Stimulated activated CD8-positive, alpha-beta memory T cell treated with anti-CD3 and anti-CD28 coated beads, Interleukin-2, amount 100 ng/mL, for 48 hours (primary cell): Measurements from ENCODE around the gene MLLT10.
"Not testable (repeated sequence)": the region's sequence is repeated elsewhere in the genome, so short reads cannot be mapped to it uniquely, and the experiment has no call there.

ENCODE experiments used
- DNase-seq, 2 donors: peaks; one replicate each; pipeline ENCODE4 v3.0.0-alpha.2; 2020; ENCODE audit warnings: low read depth in 2 of 2

The MLLT10 gene

DNA sequence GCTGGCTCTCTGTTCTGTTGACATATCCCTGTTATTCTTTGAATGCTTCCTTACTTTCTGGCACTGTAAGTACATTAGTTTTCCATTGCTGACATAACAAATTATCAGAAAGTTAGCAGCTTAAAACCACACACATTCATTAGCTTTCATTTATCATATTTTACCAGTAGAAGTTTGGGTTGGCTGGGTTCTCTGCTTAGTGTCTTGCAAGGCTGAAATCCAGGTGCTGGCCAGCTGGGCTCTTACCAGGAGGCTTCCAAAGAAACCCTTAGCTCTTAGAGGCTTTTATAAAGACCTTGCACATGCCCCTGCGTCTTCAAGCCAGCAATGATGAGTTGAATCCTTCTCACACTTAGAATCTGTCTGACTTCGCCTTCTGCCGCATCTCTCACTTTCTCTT lies 160.6 kb downstream of the MLLT10 start:
- DNase-seq, result no peak

DNA sequence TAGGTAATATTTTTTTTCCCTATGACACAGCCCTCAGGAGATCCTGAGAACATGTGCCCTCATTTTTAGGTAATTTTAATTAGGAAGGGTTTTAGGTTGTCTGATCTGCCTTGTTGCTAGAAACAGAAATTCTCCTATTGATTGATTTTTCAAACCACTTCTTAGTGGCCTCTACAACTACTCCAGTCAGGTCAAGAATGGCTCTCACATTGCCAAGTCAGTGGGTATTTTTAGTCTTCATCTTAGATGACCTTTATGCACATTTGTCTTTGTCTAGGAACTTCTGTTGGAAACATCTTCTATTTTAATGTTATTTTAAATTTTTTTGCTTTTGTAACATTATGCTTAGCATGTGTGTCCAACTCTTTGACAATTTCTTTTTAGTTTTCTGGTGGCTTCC lies 162.3 kb downstream of the MLLT10 start:
- DNase-seq, result no peak

DNA sequence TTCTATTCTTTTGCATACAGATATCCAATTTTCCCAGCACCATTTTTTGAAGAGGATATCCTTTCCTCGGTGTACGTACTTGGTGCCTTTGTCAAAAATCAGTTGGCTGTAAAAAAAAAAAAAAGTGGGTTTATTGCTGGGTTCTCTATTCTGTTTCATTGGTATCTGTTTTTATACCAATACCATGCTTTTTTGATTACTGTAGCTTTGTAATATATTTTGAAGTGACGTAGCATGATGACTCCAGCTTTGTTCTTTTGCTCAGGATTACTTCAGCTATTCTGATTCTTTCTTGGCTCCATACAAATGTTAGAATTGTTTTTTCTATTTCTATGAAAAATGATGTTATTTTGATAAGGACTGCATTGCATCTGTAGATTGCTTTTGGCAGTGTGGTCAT lies 165.5 kb downstream of the MLLT10 start:
- DNase-seq, result no peak

DNA sequence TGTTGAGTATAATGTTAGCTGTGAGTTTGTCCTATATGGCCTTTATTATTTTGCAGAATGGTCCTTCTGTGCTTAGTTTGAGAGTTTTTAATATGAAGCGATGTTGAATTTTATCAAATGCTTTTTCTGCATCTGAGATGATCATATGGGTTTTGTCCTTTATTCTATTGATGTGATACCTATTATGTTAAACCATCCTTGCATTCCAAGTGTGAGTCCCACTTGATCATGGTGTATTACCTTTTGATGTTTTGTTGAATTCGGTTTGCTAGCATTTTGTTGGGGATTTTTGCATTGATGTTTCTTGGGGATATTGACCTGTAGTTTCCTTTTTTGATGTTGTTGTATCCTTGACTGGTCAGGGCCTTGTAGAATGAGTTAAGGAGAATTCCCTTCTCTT lies 166.4 kb downstream of the MLLT10 start:
- no peak for DNase-seq

DNA sequence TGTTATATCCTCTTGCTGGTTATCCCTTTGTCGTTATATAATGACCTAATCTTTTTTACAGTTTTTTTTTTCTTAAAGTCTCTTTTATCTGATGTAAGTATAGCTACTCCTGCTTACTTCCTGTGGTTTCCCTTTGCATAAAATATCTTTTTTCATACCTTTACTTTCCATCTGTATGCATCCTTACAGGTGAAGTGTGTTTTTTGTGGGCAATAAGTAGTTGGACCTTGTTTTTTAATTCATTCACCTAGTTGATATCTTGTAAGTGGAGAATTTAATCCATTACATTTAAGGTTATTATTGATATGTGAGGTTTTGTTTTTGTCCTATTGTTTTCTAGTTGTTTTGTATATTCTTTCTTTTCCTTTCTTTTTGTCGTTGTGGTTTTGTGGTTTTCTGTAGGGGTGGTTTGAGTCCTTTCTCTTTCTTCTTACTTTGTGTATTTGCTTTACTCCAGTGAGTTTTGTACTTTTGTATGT lies 168.6 kb downstream of the MLLT10 start:
- no peak for DNase-seq

DNA sequence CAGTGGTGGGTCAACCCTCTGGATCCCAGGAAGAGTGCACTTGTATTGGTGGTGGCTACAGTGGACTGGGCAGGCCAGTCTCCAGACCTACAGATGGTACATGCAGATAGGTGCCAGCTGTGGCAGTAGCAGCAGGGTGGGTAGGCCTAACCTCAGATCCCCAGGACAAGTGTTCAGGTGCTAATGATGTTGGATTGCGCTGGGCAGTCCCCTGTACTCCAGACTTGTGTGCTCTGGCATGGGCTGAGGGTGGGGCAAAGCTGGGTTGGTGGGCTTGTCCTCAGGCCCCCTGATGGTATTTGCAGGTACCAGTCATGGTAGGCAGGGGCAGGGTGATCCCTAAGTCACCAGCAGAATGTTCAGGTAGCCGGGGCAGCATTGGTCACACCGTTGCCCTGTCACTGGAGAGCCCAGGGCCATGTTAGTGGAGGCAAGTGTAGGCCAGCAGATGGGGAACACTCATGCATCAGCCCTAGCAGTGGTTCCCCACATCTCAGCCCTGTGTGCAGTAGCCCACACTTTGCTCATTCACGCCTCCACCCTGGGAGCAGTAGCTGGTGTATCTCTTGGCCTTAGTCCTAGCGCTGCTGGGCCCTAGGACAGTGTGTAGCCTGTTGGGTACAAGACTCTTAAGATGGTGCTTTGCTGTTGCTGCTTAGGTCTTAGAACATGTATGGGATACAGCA lies 171.3 kb downstream of the MLLT10 start:
- no peak for DNase-seq

DNA sequence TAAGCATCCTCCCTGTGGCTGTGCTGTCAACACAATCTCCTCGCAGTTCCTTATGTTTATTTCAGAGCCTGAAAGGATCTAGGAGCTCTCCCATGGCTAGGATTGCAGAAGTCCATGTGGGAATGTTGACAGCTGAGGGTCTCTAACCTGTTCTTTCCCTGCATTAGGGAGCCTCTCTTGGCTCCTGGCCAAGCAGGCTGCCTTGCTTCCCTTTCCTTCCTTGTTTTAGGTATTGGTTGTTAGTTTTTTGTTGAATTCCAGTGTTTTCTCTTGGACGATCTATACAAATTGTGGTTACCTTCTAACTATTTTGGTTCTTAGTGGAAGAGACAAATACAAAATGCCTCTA lies 171.8 kb downstream of the MLLT10 start:
- DNase-seq, result no peak

DNA sequence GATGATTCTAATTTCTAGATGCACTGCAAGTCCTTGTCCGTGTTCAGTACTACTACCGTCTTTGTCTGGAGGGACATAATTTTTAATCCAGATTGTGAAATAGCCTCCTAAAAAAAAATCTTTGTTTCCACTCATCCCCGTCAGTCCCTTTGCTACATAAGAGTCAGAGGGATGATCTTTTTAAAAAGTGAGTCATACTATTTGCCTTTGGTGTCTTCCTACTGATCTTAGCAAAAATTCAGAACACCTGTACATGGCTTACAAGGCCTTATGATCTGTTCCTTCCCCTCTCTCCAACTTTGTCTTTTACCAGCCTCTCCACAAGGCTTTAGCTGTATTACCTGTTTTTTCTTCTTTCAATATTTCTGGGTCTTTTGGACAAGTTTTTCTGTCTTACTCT lies 173.5 kb downstream of the MLLT10 start:
- no peak for DNase-seq

DNA sequence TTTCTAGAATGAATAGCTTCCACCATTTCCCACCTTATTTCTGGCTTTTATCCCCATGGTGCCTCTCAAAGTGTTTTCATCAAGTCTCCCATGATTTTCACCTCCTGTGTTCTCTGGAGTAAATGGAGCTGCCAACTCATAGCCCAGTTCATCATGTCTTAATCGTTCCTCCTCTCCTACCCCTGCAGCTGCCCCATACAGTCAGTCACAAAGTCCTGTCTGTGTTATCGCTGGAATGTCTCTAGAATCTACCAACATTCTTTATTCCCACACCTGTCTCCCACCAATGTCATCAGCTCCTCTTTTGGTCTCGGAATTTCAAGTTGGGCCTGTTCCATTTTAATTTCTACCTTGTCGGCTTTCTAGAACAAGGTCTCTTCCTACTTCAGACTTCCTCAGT lies 178.9 kb downstream of the MLLT10 start:
- no peak for DNase-seq

DNA sequence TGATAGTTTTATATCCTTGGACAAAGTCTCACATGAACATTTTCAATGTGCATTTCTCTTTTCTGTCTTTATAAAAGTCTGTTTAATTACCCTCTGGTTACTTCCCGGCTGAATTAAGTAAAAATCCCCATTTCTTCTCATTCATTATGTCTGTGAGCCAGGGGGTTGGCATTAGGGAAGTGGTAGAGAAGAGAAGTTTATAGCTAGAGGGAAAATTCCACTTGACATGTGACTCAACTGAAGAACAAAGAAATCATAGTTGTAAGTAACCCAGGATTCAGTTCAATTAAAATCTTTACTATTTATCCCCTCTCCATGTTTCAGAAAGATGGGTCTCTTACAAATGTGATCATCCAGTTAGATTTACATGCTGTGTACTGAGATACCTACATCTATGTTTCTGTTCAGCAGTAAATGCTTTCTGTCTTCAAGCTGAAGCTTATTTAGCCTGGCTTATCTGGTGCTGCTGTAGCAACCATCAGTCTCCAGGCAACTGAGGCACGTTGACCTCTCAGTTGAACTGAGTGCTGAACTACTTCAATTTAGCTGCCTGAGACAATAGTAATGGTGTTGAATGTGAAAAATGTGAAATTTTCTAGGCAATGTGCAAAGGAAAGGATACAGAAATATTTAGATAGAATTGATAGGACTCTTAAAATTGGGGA lies 181.6 kb downstream of the MLLT10 start:
- DNase-seq, result no peak

DNA sequence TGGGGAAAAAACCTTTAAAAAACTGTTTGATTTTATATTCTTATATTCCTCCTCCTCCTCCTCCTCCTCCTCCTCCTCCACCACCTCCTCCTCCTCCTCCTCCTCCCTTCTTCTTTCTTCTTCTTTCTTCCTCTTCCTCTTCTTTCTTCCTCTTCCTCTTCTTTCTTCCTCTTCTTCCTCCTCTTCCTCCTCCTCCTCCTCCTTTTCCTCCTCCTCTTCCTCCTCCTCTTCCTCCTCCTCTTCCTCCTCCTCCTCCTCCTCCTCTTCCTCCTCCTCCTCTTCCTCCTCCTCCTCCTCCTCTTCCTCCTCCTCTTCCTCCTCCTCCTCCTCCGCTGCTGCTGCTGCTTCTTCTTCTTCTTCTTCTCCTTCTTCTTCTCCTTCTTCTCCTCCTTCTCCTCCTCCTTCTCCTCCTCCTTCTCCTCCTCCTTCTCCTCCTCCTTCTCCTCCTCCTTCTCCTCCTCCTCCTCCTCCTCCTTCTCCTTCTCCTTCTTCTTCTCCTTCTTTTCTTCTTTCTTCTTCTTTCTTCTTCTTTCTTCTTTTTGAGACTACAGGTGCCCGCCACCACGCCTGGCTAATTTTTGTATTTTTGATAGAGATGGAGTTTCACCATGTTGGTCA lies 183.5 kb downstream of the MLLT10 start:
- not testable (repeated sequence) for DNase-seq

DNA sequence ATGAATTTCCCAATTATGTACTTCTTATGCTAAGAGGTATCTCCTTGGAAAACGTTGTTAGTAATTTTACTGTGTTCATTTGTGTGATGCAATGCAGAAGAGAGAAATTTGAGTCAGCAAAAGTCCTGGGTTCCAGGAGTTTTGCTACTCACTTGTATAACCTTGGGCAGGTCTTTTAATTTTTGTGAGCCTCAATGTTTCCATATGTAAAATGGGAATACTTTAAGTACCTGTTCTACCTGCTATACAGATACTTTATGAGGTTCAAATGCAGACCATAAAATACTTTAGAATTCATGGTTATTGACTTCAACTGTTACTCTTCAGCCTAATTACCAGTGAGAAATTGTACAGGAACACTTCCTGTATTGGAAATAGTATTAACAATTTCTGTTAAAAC lies 185.5 kb downstream of the MLLT10 start:
- no peak for DNase-seq

DNA sequence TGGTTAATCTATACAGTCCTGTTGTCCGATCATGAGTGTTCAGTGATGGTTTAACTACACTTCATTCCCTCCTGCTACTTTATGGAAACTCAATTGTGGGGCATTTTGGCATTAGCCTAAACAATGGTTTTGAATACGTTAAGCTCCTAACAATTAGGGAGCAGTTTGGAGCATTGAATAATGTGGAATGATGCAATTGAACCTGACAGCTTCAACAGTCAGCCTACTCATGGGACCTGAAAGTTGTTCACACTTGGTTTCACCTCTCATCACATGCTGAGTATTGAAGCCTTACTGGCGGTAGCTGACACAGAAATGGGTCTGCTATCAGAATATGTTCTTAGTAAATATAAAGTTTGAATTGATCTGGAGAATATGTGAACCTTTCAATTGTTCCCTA lies 186.1 kb downstream of the MLLT10 start:
- no peak for DNase-seq

DNA sequence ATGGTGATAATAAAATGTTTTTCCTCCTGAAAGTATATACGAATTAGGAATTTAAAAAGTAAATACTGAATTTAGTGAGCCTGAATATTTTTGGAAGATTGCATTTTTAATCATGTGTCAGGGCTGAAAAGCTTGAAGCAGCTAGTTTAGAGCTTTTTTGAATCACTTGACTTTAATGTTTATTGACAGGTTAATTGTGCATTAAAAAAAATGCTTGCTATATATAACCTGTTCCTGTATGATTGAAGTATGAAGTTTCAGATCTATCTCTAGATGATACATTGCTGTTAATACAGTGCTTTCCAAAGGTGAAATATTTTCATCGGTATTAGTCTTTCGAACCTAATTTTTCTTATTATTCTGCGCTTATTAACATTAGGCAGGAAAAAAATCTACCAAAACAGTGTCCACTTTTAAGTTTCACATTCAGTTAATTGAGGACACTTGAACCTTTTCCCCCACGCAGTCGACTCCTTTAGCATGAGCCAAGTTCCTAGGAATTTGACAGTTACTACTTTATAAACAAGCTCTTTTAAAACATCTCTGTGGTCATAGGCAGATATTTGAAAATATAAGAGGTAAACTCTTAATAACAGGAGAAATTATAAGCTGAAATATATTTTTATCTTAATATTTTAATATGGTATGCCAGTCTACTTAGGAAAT lies 187.1 kb downstream of the MLLT10 start:
- no peak for DNase-seq

DNA sequence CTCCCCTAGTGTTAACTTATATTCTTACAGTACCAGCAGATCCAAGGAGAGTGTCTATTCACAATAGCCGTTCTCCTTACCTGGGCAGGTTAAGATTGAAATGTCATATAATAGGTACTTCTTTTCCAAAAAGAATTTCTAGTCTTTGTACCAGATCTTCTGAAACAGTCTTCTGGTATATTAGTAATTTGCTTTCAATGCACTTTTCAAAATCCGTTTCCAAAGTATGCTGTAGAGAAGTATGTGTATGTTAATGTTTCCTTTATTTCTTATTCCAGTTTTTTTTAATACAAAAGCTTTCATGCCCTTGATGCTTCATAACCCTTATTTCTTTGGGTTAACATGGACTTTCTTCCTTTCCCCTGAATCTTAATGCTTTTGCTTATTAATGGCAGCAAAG lies 188.2 kb downstream of the MLLT10 start:
- no peak for DNase-seq

DNA sequence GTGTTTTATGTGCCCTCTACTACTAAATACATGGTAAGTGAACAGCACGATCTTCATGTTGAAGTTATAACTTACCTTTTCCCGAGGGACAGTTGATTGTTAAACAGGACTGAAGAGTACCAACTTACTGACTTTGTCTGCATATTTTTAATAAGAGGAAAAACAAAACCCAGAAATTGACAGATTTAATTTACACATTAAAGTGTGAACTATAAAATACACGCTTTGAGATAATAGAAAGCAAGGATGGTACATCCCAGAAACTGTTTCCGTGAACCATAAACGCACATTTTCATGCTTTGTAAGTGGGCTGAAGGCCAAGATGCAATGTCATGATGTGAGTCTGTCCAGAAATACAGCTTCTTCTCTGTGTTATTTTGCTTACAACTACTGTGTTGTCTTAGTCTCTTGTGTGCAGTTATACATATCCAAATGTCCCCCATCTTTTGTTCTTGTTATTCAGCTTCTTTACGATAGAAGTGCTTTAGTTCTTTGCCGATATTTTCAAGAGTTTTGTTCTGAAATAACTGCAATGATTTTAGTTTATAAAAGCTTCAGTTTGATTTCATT lies 190.1 kb downstream of the MLLT10 start:
- DNase-seq, result no peak

DNA sequence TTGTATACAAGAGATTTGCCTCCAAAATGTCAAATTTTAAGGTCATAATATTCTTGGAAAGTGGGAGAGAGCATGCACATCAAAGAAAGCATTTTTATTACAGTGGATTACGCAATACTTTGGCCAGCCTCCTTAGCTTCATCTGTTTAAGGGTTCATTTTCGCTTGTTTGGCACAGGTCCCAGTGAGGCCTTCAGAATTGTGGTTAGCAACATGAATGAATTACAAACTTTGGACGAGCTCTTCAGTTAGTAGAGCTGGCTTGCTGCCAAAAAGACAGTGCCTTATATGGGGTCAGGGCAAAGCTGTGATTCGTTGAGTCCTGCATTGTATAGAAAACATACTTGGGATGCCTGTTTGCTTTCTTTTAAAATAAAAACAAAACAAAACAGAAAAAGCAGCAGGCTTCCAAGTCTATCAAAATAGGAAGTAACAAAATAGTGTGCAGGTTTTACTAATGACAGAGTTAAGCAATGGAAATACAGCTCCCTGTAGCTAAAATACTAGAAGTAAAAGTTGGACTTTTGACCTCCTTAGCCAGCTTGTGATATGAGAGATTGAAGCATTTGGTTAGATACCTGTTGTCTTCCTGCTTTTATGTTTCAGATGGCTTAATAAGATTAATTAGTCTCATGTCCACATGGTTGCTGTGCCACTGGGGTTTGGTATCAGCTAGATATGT lies 190.8 kb downstream of the MLLT10 start:
- DNase-seq, result no peak

DNA sequence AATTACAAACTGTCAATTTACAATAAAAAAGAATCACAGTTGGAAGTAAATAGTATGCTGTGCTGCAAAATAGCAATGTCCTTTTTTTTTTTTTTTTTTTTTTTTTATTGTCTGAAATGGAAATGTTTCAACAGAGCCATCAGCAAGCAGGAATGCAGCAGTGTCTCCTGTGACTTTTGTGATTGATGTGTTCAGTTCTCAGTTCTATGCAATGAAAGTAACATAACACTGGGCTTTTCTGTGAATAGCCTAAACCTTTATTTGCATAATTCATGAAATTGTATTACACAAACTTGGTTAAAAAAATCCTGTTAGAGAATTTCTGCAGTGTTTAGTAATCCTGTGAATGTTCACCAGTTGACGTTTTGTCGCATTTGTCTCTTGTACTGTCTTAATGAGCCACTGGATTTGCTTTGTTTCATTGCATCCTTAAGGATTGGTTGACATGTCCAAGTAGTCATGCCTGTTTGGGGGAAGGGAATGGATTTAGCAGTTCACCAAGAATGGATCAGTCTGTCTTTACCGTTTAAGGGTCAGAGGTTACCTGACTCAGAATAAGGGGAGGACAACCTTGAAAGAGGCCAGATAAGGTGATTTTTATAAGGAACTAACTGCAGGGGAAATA lies 192.7 kb downstream of the MLLT10 start:
- DNase-seq, result no peak

DNA sequence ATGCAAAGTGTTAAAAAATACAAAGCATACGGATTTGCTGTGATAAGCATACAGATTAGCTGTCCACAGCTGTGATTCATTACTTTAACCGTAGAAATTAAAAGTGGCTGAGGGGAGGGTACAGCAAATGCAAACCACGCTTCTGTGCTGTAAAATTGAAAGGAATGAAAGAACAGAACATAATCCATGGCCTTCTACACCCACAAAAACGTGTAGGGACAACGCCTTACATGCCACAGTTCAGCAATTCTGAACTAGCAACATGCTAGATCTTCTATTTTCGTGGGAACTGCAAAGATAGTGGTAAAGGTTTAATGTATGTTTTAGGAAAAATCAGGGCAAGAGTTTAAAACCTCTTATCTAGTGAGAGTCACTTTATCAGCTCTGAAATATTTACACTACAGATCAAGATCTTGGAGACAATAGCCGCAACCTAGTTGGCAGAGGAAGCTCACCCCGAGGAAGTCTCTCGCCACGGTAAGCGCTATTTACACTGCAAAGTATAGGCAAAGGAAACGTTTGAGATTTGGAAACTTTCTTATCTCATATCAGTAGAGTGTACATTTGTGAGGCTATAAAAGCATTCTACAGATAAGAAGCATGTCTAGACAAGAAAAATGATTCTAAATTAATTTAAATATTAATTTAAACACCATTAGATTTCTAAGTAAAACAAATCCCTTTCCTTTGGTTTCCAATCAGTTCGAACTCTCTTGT lies 193.6 kb downstream of the MLLT10 start:
- no peak for DNase-seq

DNA sequence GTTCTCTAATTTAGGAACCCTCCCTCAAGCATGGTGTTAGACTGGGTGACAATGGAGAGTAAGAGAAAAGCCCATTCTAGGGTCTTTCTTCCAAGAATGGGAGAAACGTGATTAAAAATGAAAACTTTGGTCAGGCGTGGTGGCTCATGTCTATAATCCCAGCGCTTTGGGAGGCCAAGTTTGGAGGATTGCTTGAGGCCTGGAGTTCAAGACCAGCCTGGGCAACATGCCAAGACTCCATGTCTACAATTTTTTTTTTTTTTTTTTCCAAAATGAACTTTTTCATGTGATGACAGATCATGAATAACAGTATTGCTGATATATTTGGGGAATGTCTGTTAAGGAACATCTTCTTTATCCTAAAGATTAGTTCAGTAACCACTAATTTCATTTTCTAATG lies 194.6 kb downstream of the MLLT10 start:
- no peak for DNase-seq
